PC-9 (cell line): ENCODE measurements around the gene ZNF174. TPM values are rescaled to one million over a fixed set of nuclear protein-coding genes. Genes with fewer than 3 reads are reported as not detected.

Source experiments
- BruUV-seq: library from RNA; stranded (reverse); fragments of 400-500 nt; replicated peaks from 2 replicates; lab custom pipeline; 2021; lab: Mats Ljungman, UMichigan
- CTCF ChIA-PET: fragments of 300-600 bp; sonication (Branson Sonifier 250); formaldehyde crosslinking; loops from one replicate; lab custom pipeline; 2022; ENCODE audit warnings: antibody characterized with exemption; lab: Charles Lee
- POLR2A ChIA-PET: fragments of 300-600 bp; sonication (Branson Sonifier 250); formaldehyde crosslinking; loops from one replicate; lab custom pipeline; 2022; ENCODE audit warnings: antibody characterized with exemption; ENCODE audit not compliant: unreplicated experiment; lab: Charles Lee
- DNase-seq, 2 experiments: peaks; one replicate each; pipeline versions ENCODE4 v3.0.0 to v3.0.0-alpha.2; 2015 to 2022; ENCODE audit warnings: mixed read lengths in 1 of 2
- H2AFZ ChIP-seq: fragments of 200-600 bp; sonication (generic); 2 replicates; pipeline ENCODE4 v1.8.1; 2017; ENCODE audit warnings: antibody characterized with exemption
- H3F3A ChIP-seq: fragments of 200-600 bp; sonication (generic); 2 replicates; pipeline ENCODE4 v1.8.1; 2017; ENCODE audit warnings: antibody characterized with exemption, mild to moderate bottlenecking, low read depth; ENCODE audit not compliant: insufficient read depth
- H3K27ac ChIP-seq: fragments of 200-600 bp; sonication (generic); 2 replicates; pipeline ENCODE4 v1.6.1; 2016; ENCODE audit warnings: mixed run types
- H3K27me3 ChIP-seq: fragments of 200-600 bp; sonication (generic); 2 replicates; pipeline ENCODE4 v1.6.1; 2016; ENCODE audit warnings: low read depth, mixed run types; ENCODE audit not compliant: insufficient read depth
- H3K36me3 ChIP-seq: fragments of 200-600 bp; sonication (generic); 2 replicates; pipeline ENCODE4 v1.6.1; 2016; ENCODE audit warnings: low read depth, mixed run types
- H3K4me1 ChIP-seq: fragments of 200-600 bp; sonication (generic); replicated peaks from 2 replicates; pipeline ENCODE4 v1.6.1; 2016; ENCODE audit warnings: mixed run types; ENCODE audit not compliant: insufficient read depth
- H3K4me2 ChIP-seq: fragments of 200-600 bp; sonication (generic); 2 replicates; pipeline ENCODE4 v1.6.1; 2017; ENCODE audit warnings: mixed run types
- H3K4me3 ChIP-seq: fragments of 200-600 bp; sonication (generic); 2 replicates; pipeline ENCODE4 v1.6.1; 2016; ENCODE audit warnings: mixed run types
- H3K79me2 ChIP-seq: fragments of 200-600 bp; sonication (generic); 2 replicates; pipeline ENCODE4 v1.6.1; 2017; ENCODE audit warnings: low read depth, mixed run types
- H3K9me2 ChIP-seq: fragments of 200-600 bp; sonication (generic); 2 replicates; pipeline ENCODE4 v1.8.1; 2017; ENCODE audit warnings: mild to moderate bottlenecking; ENCODE audit not compliant: insufficient read depth
- H3K9me3 ChIP-seq: fragments of 200-600 bp; sonication (generic); 2 replicates; pipeline ENCODE4 v1.8.1; 2016; ENCODE audit warnings: low read depth; ENCODE audit not compliant: insufficient read depth
- H4K20me1 ChIP-seq: fragments of 200-600 bp; sonication (generic); 2 replicates; pipeline ENCODE4 v1.8.1; 2017; ENCODE audit not compliant: insufficient read depth
- CTCF ChIP-seq: fragments of 200-600 bp; sonication (generic); conservative IDR thresholded peaks from 2 replicates; pipeline ENCODE4 v1.6.1; 2017; ENCODE audit warnings: mixed run types, antibody characterized with exemption, mild to moderate bottlenecking, moderate library complexity
- EZH2 ChIP-seq: fragments of 200-600 bp; sonication (generic); IDR thresholded peaks from 2 replicates; pipeline ENCODE4 v1.8.0; 2017; ENCODE audit warnings: antibody characterized with exemption, low read depth
- intact Hi-C: fragments of 100-400 bp; cut with micrococcal nuclease; formaldehyde crosslinking; loops from one replicate; pipeline ENCODE4 v1.10.0; 2022; ENCODE audit not compliant: unreplicated experiment
- total RNA-seq: library from RNA; stranded (reverse); gene quantifications from 2 replicates; pipeline ENCODE4 v1.2.3, GENCODE V29; 2021

ZNF174 gene
- total RNA-seq, 1 experiment from 2014 or later: 13.2 TPM

- DNase-seq: no peak
- no peaks in the 10 kb centered on the region for H3F3A ChIP-seq
- BruUV-seq: TSS peak; percentile 74
- H3K9me2 ChIP-seq: no peaks in the 10 kb centered on the region
- TF ChIP-seq CTCF (no peak), EZH2 (no peak)
- intact Hi-C loops: no loop called here
- POLR2A ChIA-PET: interaction anchor here (0.6 kb wide), 1 partner anchor 13 kb away, joined by 3 read pairs; no protein-coding TSS in a partner anchor
- no peak overlapping the region for H3K4me3 ChIP-seq
- H4K20me1 ChIP-seq: no peaks in the 10 kb centered on the region
- H3K9me3 ChIP-seq: no peaks in the 10 kb centered on the region
- H3K79me2 ChIP-seq: no peaks in the 10 kb centered on the region
- no peak overlapping the region for H3K4me2 ChIP-seq
- H3K4me1 ChIP-seq: no peaks in the 10 kb centered on the region
- no peak overlapping the region for H2AFZ ChIP-seq
- H3K27me3 ChIP-seq: peaks cover 25% of the 10 kb centered on the region
- H3K36me3 ChIP-seq: no peaks in the 10 kb centered on the region
- CTCF ChIA-PET: no interaction called here
- H3K27ac ChIP-seq: no peak overlapping the region
These were observed 43.0 kb downstream of the ZNF174 start for GRCh38 chr16:3444032-3444388.

- ChIA-PET POLR2A (interaction anchor here (0.7 kb wide), 1 partner anchor 203 kb away, joined by 6 read pairs; no protein-coding TSS in a partner anchor), CTCF (no interaction called here)
- Histone ChIP-seq H3K27me3 (no peaks in the 10 kb centered on the region), H3K79me2 (peaks cover 9% of the 10 kb centered on the region), H3K4me3 (no peak overlapping the region), H3K9me2 (no peaks in the 10 kb centered on the region), H3K36me3 (no peaks in the 10 kb centered on the region), H3K27ac (no peak overlapping the region), H2AFZ (no peak overlapping the region), H3K9me3 (no peaks in the 10 kb centered on the region; the same call in 1 of the 2 replicates), H3K4me2 (no peak overlapping the region), H4K20me1 (peaks cover 4% of the 10 kb centered on the region; the same call in 1 of the 2 replicates), H3K4me1 (peaks cover 7% of the 10 kb centered on the region), H3F3A (peaks cover 3% of the 10 kb centered on the region; the same call in 1 of the 2 replicates)
- no peak for TF ChIP-seq EZH2
- no peak for TF ChIP-seq CTCF
- intact Hi-C loops: loop anchor here (10.0 kb wide), 1 partner anchor 89 kb away; no protein-coding TSS in a partner anchor
- DNase-seq: peak in 1 of 2 experiments; percentile 58
- no TSS peak for BruUV-seq
These were observed 53.1 kb downstream of the ZNF174 start for GRCh38 chr16:3454093-3454492.

GRCh38 chr16:3454631-3455147, 53.7 kb downstream of the ZNF174 start:
- H3K4me2 ChIP-seq: no peak overlapping the region
- no peak overlapping the region for H2AFZ ChIP-seq
- TF ChIP-seq EZH2 (no peak), CTCF (no peak)
- peaks cover 13% of the 10 kb centered on the region for H3K4me1 ChIP-seq
- peaks cover 15% of the 10 kb centered on the region for H3K79me2 ChIP-seq
- no TSS peak for BruUV-seq
- H3F3A ChIP-seq: peaks cover 8% of the 10 kb centered on the region; the same call in 1 of the 2 replicates
- no peaks in the 10 kb centered on the region; the same call in 1 of the 2 replicates for H3K9me3 ChIP-seq
- POLR2A ChIA-PET: no interaction called here
- DNase-seq: no peak
- no peaks in the 10 kb centered on the region for H3K36me3 ChIP-seq
- intact Hi-C loops: loop anchor here (5.0 to 10.0 kb wide), 2 partner anchors 90 to 267 kb away; partner anchors contain the start of gene OR1F1
- no peaks in the 10 kb centered on the region for H3K27me3 ChIP-seq
- H3K4me3 ChIP-seq: no peak overlapping the region
- CTCF ChIA-PET: no interaction called here
- H4K20me1 ChIP-seq: peaks cover 10% of the 10 kb centered on the region
- no peak overlapping the region for H3K27ac ChIP-seq
- no peaks in the 10 kb centered on the region for H3K9me2 ChIP-seq
